Esophagus muscularis mucosa (tissue), 4 donors: ENCODE data around the gene SDF4. TPM values are rescaled to one million over a fixed set of nuclear protein-coding genes. Genes with fewer than 3 reads are reported as not detected.
"Not testable (repeated sequence)": the region's sequence is repeated elsewhere in the genome, so short reads cannot be mapped to it uniquely, and the experiment has no call there.

ENCODE experiments used
- DNase-seq: peaks from one replicate; pipeline ENCODE4 v3.0.0-alpha.2; 2017; ENCODE audit errors: extremely low spot score
- H3K27ac ChIP-seq, 4 donors: fragments of 200-600 bp; sonication (generic); replicated peaks in 1 of 4; 1 replicate in 3 of 4; 2 replicates in 1 of 4; pipeline ENCODE4 v1.5.1; 2016 to 2019; ENCODE audit warnings: mild to moderate bottlenecking in 1 of 4
- H3K27me3 ChIP-seq, 4 donors: fragments of 200-600 bp; sonication (generic); one replicate each; pipeline versions ENCODE4 v1.5.1 to v1.6.0; 2016 to 2019
- H3K36me3 ChIP-seq, 4 donors: fragments of 200-600 bp; sonication (generic); one replicate each; pipeline ENCODE4 v1.5.1; 2016 to 2019
- H3K4me1 ChIP-seq, 4 donors: fragments of 200-600 bp; sonication (generic); one replicate each; pipeline ENCODE4 v1.5.1; 2016 to 2019
- H3K4me3 ChIP-seq, 4 donors: fragments of 200-600 bp; sonication (generic); 1 replicate in 2 of 4; 2 replicates in 2 of 4; pipeline ENCODE4 v1.5.1; 2016 to 2019; ENCODE audit warnings: mild to moderate bottlenecking in 4 of 4, moderate library complexity in 1 of 4
- H3K9me3 ChIP-seq, 4 donors: fragments of 200-600 bp; sonication (generic); 1 replicate in 3 of 4; 2 replicates in 1 of 4; pipeline ENCODE4 v1.5.1; 2016 to 2019
- CTCF ChIP-seq, 3 experiments: fragments of 200-600 bp in 2 of 3; fragments of 450-650 bp in 1 of 3; sonication (generic) in 2 of 3; IDR thresholded peaks; one replicate each; pipeline ENCODE4 v1.5.1; 2017 to 2019; ENCODE audit warnings: antibody characterized with exemption in 3 of 3, mild to moderate bottlenecking in 2 of 3, moderate library complexity in 1 of 3
- EP300 ChIP-seq: sonication (generic); formaldehyde crosslinking; IDR thresholded peaks from one replicate; pipeline ENCODE4 v1.6.1; 2017; ENCODE audit warnings: antibody characterized with exemption
- POLR2A ChIP-seq: fragments of 450-650 bp; IDR thresholded peaks from one replicate; pipeline ENCODE4 v1.6.1; 2017; ENCODE audit warnings: antibody characterized with exemption, moderate library complexity, mild to moderate bottlenecking, low read depth
- POLR2AphosphoS5 ChIP-seq, 2 donors: sonication (generic); formaldehyde crosslinking; IDR thresholded peaks; one replicate each; pipeline ENCODE4 v1.6.1; 2017; ENCODE audit warnings: antibody characterized with exemption in 2 of 2
- WGBS: methylation state at CpG from one replicate; pipeline ENCODE4 v1.1.5; 2018; 5-methylcytosine and 5-hydroxymethylcytosine counted together
- intact Hi-C: fragments of 100-400 bp; cut with DNase I; formaldehyde crosslinking; loops from one replicate; pipeline ENCODE4 v1.15.1; 2023
- total RNA-seq, 4 donors: library from RNA; depleted of rRNA; stranded (reverse); fragments of >200 nt; gene quantifications; one replicate each; pipeline versions ENCODE4 v1.1.0 to v1.2.1, GENCODE V29; 2016

SDF4 gene
- total RNA-seq, 4 donors from 2014 or later, result 88.5 to 125 (median 107) TPM

- TF ChIP-seq CTCF (IDR thresholded peaks at IDR 0.05), result no peak
- TF ChIP-seq POLR2A, result no peak
- TF ChIP-seq EP300, result no peak
- no peak for TF ChIP-seq POLR2AphosphoS5 (IDR thresholded peaks at IDR 0.05)
- H3K27ac ChIP-seq, result no peak overlapping the region
- no peak overlapping the region for H3K4me3 ChIP-seq
- intact Hi-C loops, result no loop called here
- peaks cover 0 to 53% (median 3%) of the 10 kb centered on the region in 4 donors for H3K27me3 ChIP-seq
- DNase-seq, result no peak
- peaks cover 0 to 16% (median 13%) of the 10 kb centered on the region in 4 donors for H3K4me1 ChIP-seq
- 88% methylated on average over 19 of the region's 48 CpGs for WGBS
- H3K9me3 ChIP-seq, result peaks cover 0 to 10% (median 8%) of the 10 kb centered on the region in 4 donors
- no peaks in the 10 kb centered on the region for H3K36me3 ChIP-seq
These were observed 34.0 kb downstream of the SDF4 start for GRCh38 chr1:1197551-1198422.

- Histone ChIP-seq H3K9me3 (peaks cover 0 to 10% (median 8%) of the 10 kb centered on the region in 4 donors), H3K4me3 (no peak overlapping the region), H3K27ac (no peak overlapping the region), H3K36me3 (no peaks in the 10 kb centered on the region), H3K27me3 (peaks cover 0 to 46% (median 3%) of the 10 kb centered on the region in 4 donors), H3K4me1 (peaks cover 0 to 16% (median 13%) of the 10 kb centered on the region in 4 donors)
- intact Hi-C loops, result no loop called here
- no peak for TF ChIP-seq EP300
- no peak for TF ChIP-seq POLR2AphosphoS5 (IDR thresholded peaks at IDR 0.05)
- TF ChIP-seq POLR2A, result no peak
- TF ChIP-seq CTCF (IDR thresholded peaks at IDR 0.05), result no peak
- WGBS, result 85% methylated on average over 5 of the region's 8 CpGs
- DNase-seq, result no peak
These were observed 34.7 kb downstream of the SDF4 start for GRCh38 chr1:1197188-1197500.

GRCh38 chr1:1196431-1197187 lies 35.2 kb downstream of the SDF4 start:
- TF ChIP-seq EP300 (no peak), CTCF (IDR thresholded peaks at IDR 0.05) (no peak), POLR2AphosphoS5 (IDR thresholded peaks at IDR 0.05) (no peak), POLR2A (no peak)
- H3K4me1 ChIP-seq, result peaks cover 0 to 15% (median 12%) of the 10 kb centered on the region in 4 donors
- DNase-seq, result no peak
- 86% methylated on average over 5 of the region's 13 CpGs for WGBS
- H3K4me3 ChIP-seq, result no peak overlapping the region
- intact Hi-C loops, result no loop called here
- H3K36me3 ChIP-seq, result no peaks in the 10 kb centered on the region
- no peak overlapping the region for H3K27ac ChIP-seq
- H3K9me3 ChIP-seq, result peaks cover 0 to 10% (median 8%) of the 10 kb centered on the region in 4 donors
- peaks cover 0 to 45% (median 3%) of the 10 kb centered on the region in 4 donors for H3K27me3 ChIP-seq

GRCh38 chr1:1195726-1196125 lies 36.1 kb downstream of the SDF4 start:
- H3K4me3 ChIP-seq, H3K4me1 ChIP-seq, H3K27ac ChIP-seq, DNase-seq, intact Hi-C loops, H3K36me3 ChIP-seq: not testable (repeated sequence)
- WGBS, result 95% methylated on average over 6 of the region's 6 CpGs
- Histone ChIP-seq H3K27me3 (peaks cover 0 to 36% (median under 1%) of the 10 kb centered on the region in 4 donors), H3K9me3 (peaks cover 0 to 10% (median 8%) of the 10 kb centered on the region in 4 donors)

GRCh38 chr1:1194723-1195122 lies 37.1 kb downstream of the SDF4 start:
- no peaks in the 10 kb centered on the region for H3K36me3 ChIP-seq
- 61% methylated on average over 3 of the region's 3 CpGs for WGBS
- intact Hi-C loops, result no loop called here
- TF ChIP-seq CTCF (IDR thresholded peaks at IDR 0.05), result no peak
- no peak for TF ChIP-seq EP300
- TF ChIP-seq POLR2A, result no peak
- TF ChIP-seq POLR2AphosphoS5 (IDR thresholded peaks at IDR 0.05), result no peak
- no peak overlapping the region for H3K4me3 ChIP-seq
- H3K9me3 ChIP-seq, result peaks cover 0 to 10% (median 8%) of the 10 kb centered on the region in 4 donors
- H3K27ac ChIP-seq, result no peak overlapping the region
- H3K27me3 ChIP-seq, result peaks cover 0 to 28% (median 0%) of the 10 kb centered on the region in 4 donors
- no peak for DNase-seq
- H3K4me1 ChIP-seq, result no peaks in the 10 kb centered on the region
